HG03066 (cell line): ENCODE results near the gene CTIF.
"Not testable (repeated sequence)": the region's sequence is repeated elsewhere in the genome, so short reads cannot be mapped to it uniquely, and the experiment has no call there.

Experiments used
- ATAC-seq: cut with Tn5 transposase; IDR thresholded peaks from one replicate; pipeline ENCODE4 v1.9.1; 2021; ENCODE audit warnings: low read depth; ENCODE audit not compliant: unreplicated experiment

The CTIF gene

DNA sequence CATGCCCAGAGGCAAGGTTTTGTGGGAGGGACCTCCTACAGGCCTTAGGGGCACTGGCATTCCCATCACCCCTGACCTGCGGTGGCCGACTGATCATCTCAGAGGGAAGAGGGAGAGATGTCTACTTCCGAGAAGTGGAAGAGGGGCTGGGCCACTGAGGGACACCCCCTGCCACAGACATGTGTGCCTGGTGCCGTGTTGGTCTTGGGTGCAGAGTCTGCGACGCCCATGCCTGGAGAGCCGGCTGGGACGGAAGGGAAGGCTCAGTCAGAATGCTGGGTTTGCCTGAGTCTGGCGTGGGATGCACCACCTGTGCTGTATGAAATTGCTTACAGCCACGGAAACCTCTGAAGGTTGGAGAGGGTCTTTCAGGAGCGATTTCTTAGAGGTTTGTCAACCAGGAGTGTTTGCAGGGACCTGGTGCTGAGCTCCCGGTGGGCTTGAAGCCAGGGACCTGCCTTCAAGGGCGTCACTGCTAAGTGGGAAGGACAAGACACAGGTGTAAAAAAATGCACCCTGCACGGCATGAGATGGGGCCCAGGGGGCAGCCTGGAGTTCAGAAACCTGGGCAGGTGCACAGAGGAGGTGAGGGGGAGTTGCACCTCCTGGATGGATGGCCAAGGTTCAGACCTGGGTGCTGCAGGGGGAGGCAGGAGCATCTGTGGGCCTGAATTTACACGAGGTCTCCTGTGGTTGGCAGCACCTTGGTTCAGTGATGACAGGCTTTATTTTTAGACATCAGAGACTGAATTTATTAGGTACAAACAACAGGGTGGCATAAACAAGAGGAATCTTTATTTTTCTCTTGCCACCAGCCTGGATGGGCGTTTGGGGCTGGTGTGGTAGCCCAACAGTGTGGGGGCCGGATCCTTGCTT lies 100.3 kb downstream of the CTIF start:
- no peak for ATAC-seq

DNA sequence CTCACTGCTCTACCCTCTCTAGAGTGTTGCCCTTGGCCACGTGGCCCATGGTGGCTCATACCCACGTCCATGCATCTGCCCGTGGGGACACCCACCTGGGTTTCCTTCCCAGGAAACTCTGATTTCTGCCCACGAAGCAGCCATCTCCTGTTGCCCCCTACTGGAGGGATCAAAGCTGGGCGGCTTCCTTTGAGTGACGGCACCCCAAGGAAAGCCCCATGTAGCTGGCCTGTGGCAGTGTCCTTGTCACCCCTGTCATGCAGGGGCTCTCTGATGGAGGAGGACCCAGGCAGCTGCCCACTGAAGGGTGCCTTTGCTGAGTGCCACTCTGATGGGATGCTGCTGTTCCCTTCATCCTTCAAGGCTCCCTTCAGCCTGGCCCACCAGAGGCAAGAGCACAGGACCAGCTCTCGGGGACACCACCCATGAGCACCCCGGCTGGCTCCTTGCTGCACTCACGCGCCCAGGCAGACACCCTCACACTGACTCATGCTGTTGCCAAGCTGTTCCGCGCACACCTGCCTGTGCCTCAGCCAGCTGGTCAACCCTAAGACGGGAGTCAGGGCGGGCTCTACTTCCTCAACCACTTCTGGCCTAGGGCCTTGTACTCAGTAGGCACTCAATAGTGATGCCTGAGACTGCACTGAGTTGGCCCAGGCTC lies 101.1 kb downstream of the CTIF start:
- ATAC-seq: no peak

DNA sequence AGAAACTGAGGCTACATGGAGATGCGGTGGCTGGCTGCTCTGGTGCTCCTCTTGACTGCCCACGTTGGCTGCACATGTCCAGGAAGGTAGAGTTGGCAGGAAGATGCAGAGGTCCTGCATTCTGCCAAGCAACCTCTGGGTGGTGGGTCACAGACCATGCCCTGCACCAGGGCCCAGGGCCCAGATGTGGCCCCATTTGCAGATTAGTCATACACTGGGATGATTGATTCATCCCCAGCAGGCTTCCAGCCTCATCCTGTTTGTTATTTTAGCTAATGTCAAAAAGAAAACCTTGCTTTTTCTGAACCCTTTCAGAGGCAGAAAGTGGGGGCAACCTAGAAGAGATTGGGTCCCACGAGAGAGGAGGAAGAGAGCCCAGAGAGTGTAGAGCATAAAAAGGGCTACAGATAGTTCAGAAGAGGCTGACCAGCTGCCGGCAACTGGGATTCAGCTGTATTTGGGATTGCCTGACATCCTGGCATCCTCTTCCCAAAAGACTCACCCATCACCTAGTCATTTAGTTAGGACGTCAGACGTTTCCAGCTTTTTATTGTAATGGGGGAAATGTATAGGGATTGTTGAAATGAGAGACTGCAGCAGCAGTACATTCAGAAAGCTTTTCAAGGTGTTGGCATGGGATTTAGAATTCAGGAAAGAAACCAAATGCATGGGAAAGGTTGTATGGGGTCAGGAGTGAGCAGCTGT lies 101.9 kb downstream of the CTIF start:
- ATAC-seq: no peak

DNA sequence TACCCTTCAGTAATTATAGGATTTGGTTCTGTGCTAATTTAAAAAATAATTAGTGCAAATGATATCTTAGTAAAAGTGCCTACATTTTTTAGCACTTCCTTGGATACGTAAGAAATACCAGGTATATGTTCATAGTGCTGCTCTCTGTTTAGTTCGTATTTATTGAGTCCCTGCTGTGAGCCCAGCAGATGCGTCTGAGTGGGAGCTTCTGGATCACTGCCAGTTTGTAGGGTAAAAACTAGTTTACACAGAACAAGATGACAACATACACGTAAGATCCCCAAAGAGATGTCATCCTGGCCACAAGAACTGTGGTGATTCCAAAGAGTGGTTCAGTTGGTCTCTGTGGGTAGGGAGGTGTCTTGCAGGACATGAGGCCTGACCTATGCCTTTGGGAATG lies 103.2 kb downstream of the CTIF start:
- ATAC-seq: no peak

DNA sequence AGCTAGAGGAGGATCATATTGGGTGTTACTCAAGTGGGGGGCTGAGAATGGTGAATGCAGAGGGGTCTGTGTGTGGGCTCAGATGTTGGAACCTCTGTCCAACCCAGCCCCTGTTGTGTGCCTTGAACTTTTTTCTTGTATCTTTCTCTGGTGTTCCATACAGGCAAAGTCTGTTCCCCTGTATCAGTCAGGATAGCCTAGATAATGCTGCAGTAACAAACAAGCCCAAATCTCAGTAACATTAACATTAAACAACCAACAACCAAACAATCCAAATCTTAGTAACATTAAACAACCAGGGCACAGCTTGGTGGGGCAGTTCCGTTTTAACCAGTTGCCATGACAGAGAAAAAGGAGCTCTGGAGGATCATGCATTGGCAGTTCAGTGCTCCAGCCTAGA lies 103.7 kb downstream of the CTIF start:
- ATAC-seq: no peak

DNA sequence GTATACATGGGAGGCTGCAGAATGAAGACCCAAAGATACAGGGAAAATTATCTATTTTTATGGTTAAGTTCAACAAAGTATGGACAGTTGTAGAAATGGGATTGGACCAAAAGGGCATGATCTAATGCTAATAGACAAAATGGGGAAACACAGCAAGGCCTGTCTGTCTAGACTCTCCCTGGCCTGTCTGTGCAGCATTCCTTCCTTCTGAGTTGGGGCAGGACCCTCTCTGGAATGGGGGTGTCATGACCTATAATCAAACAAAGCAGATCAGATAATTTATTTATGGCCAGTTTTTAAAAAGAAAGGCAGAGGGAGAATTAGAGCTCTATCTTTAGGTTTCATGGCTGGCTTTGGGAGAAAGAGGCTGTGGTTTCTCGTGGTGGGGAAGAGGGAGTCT lies 104.4 kb downstream of the CTIF start:
- no peak for ATAC-seq

DNA sequence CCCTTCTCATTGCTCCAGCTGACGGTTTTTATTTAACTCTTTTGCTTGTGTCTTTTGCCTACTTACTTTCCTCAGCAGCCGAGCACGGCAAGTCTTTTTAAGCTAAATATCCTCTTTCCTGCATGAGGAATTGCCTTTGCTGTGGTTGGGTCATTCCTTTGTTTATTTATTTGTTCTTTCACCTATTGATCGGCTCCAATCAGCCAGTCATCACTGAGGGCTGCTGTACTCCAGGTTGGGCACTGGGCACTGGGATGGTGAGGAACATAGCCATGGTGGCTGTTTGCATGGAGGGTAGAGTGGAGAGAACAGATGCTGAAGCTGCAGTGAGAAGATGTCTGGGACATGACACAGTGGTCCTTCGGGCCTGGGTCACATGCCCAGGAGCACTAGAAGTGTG lies 105.2 kb downstream of the CTIF start:
- ATAC-seq: no peak

DNA sequence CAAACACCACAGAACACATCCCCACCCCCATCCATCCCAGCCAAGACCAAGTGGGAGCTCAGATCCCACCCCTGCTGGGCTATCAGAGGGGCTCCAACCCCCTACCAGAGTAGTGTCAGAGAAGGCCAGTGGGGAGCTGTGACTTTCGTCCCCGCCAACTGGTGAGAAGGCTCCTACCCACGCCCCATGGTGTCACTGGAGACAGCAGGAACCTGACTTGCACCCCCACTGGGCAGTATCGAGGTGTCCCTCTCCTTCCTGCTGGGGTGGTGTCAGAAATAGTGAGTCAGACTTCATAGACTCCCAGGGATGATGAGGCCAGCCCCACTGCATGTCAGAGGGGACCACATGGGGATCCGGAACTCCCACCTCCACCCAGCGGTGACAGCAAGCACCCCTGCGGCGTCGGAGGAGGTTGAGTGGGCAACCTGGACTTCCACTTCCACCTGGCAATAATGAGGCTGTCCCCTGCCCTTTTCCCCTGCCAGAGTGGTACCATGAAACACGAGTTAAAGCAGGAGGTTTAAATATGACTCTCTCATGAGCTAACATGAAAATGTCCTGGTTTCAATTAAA lies 106.7 kb downstream of the CTIF start:
- ATAC-seq: no peak

DNA sequence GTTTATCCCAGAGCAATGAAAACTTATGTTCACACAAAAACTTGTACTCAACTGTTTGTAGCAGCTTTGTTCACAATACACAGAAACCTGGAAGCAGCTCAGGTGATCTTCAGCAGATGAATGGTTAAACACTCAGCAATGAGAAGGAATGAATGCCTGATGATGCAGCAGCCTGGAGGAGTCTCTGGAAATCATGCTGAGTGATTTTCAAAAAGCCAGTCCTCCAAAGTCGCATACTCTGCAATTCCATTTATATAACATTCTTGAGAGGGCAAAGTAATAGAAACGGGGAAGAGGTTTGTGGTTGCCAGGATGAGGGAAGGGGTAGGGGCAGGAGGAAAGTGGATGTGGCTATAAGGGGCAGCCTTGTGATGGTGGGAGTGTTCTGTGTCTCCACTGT lies 108.1 kb downstream of the CTIF start:
- ATAC-seq: no peak

DNA sequence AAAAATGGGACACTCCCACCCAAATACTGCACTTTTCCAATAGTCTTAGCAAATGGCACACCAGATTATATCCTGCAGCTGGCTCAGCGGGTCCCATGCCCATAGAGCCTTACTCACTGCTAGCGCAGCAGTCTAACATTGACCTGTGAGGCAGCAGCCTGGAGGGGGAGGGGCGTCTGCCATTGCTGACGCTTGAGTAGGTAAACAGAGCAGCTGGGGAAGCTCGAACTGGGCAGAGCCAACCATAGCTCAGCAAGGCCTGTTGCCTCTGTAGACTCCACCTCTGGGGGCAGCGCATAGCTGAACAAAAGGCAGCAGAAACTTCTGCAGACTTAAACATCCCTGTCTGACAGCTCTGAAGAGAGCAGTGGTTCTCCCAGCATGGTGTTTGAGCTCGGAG lies 110.4 kb downstream of the CTIF start:
- ATAC-seq: no peak

DNA sequence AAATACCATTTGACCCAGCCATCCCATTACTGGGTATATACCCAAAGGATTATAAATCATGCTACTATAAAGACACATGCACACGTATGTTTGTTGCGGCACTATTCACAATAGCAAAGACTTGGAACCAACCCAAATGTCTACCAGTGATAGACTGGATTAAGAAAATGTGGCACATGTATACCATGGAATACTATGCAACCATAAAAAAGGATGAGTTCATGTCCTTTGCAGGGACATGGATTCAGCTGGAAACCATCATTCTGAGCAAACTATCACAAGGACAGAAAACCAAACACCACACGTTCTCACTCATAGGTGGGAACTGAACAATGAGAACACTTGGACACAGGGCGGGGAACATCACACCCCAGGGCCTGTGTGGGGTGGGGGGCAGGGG lies 115.8 kb downstream of the CTIF start:
- not testable (repeated sequence) for ATAC-seq

DNA sequence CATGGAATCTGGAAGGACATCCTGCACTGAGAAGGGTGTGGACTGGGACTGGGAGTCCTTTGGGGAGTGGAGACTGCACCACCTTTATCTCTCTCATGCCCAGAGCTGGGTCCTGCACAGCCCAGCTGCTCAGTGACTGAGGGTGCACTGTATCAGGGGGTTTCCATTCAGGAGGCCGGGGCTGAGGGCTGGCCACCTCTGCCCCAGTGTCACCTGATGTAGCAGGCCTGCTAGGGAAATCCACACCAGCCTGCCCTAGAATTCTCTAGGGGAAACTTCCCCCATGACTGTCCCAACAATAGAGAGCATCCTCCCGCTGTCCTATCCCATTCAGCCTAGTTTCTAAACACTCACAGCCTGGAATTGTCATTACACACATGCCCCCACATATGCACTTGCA lies 116.7 kb downstream of the CTIF start:
- no peak for ATAC-seq

DNA sequence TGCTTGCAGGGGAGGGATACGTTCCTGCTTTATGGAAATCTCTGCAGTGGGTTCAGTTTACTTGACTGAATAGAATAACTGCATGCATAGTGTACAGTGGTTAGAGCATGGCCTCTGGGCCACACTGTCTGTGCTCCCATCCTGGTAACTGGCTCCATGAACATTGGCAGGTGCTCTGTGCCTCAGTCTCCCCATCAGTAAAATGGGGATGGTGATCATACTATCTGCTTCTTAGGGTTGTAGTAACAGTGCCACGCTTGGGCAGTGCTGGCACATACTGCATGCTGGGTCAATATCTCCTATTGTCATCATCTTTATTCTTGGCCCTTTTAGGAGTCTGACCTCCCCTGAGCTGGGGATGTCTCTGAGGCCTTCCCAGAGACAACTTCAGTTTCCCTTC lies 117.3 kb downstream of the CTIF start:
- ATAC-seq: no peak

DNA sequence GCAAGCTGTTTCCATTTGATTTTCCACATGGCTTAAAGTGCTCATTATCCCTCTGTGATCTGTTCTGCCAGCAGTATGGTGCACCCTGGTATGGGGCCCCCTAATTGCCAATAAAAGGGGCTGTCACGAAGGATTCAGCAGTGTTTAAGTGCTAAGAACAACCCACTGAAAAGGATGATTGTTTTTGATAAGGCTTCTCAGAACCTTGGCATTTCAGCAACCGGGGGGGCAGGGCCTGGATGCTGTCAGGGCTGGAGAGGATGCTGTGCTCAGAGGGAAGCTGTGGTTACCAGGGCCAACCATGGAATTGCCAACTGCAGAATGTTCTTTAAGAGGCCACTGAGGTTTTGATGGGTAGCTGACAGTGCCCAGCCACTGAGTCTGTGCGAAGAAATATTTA lies 117.8 kb downstream of the CTIF start:
- no peak for ATAC-seq

DNA sequence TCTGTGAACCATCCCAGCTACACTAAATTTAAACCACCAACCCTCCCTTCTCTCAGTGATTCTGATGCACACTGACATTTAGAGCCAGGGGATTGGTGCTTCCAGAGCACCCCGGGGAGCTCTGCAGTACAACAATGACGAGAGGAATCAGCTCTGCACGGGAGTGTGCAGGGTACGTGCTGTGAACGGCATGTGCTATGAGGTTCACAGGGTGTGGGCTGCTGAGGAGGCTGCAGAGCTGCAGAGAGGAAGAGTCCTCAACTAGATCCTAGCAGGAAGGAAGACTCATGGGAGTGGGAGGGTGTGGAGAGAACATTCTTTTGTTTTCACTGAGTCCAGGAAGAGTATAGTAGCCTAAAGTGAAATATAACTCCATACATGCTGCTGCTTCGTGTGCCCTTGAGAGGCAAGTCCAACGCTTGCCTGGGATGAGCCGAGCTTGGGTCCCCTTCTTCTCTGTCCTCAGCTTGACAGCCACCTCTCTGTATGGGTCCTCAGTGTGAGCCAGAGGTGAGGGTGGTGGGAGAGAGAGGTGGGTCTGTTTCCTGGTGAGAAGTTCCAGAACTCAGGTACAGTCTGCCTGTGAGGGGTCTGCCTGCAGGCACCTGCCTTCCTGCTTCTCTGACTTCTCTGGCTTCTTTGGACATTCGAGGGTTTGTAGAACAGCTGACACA lies 118.8 kb downstream of the CTIF start:
- no peak for ATAC-seq

DNA sequence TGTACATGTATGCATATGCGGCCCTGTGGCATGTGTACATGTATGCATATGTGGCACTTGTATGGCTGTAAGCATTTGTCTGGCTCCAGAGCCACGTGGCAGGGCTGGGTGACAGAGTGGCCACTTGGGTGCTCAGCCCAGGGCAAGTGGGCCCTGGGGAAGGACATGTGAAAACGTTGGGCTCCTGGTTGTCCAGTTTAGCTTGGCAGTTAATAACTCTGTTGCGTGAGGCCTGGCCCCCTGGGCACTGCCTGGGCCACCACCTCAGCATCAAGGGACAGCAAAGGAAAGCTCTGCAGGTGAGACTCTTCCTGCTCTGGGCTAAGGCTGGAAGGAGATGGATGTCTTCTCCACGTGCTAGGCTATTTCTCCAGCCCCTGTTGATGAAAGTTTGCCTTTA lies 119.9 kb downstream of the CTIF start:
- no peak for ATAC-seq

DNA sequence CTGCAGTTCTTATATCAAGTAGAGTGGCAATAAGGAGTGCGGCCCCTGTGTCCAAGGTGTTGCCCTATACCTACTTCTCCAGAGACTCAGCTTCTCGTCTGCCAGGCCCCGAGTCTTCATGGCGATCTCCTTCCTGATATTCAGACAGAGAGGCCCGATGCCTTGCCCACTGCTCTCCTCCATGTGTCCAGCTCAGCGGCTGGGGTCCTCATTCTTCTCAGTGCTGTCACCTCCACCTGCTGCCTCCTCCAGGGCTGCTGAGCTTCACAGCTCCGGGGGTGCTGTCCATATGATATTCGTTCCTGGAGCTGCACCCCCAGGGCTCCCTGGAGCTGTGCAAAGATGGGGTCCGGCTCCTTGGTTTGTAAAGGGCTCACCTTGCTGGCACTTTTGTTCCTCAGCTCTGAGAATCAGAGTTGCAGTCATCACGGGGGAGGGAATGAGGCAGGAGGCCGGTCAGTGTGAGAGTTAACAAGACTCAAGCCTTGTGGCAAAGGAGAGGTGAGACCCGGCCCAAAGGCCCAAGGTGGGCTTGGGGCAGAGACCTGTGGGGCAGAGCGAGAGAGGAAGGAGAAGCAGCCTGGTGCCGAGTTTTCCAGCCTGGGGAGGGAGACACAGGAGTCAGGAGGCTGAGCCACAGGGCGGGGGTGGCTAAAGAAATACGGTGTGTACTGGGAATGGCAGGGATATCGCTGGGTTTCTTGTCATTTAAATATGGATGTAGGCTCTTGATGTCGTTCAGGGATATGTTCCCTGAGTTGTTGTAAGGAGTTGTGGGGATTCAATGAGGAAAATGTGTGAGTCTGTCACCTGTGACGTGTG lies 120.6 kb downstream of the CTIF start:
- ATAC-seq: no peak

DNA sequence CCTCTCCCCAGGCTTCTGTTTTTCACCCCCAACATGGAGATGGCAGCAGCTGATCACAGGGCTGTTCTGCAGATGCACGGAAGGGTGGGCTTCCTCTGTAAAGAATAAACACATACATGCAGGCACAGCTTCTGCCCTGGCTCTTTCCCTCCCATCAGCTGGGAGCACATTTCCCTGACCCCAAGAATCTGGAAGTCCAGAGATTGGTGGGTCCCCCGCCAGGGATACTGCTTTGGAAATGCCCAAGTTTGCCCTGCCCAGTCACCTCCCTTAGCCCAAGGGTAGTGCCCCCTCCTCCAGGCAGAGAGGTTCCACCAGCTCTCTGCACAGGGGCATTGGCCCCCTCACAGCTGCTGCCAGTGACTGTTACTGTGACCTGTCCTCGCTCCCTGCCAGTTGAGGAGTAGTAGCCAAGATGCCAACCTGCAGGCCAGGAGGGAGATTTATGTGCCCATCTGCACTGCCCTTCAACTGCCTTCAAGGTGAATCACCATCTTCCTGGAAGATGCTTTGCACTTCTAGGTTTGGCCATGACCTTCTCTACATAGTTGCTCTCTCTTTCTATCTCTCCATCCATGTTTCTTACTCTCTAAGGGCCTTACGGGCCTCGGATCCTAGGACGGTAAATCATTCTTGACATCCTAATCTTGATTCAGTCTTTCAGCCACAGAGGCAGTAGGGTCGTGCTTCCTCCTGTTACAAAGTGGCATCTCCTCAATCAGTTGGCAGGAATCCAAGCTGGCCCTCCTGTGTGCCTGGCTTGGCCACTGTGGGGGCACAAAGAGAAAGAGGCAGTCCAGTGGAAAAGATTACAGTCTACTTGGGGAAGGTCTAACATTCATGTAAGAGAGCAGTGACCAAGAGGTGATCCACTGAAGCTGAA lies 121.8 kb downstream of the CTIF start:
- ATAC-seq: no peak

DNA sequence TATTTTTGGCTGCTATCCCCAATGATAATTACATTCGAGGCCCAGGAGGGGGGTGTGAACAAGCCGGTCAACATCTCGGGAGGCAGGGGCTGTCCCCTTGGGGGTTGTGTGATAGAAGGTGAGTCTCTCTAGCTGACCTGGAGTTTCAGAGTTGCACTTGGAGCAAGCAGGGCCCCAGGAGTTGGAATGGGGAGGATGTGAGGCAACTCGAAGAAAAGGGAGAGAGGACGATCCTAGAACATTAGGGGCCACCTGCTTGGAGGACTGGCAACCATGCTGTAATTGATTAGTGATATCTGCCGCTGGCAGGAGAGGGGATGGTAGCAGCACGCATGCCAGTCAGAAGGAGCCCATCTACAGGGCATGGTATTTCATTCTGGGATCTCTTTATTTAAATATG lies 122.6 kb downstream of the CTIF start:
- ATAC-seq: no peak
